Measurements from ENCODE around the gene AGBL4.

AGBL4 gene

GRCh38 chr1:48744032-48744431, 1279.7 kb downstream of the AGBL4 start:
- in situ Hi-C loops (cut with HindIII; ENCODE audit: low pct_ligation_motif_present, low pct_unique_long_range_greater_than_20kb, low sequenced_read_pairs): no loop called here
- DNase-seq: no peak

GRCh38 chr1:48743480-48743879, 1280.3 kb downstream of the AGBL4 start:
- in situ Hi-C loops (cut with HindIII; ENCODE audit: low pct_ligation_motif_present, low pct_unique_long_range_greater_than_20kb, low sequenced_read_pairs): no loop called here
- DNase-seq: no peak

- no peak for DNase-seq
- in situ Hi-C loops (cut with HindIII; ENCODE audit: low pct_ligation_motif_present, low pct_unique_long_range_greater_than_20kb, low sequenced_read_pairs): no loop called here
These were observed 1282.4 kb downstream of the AGBL4 start for GRCh38 chr1:48741380-48741779.

GRCh38 chr1:48740621-48741020, 1283.1 kb downstream of the AGBL4 start:
- in situ Hi-C loops (cut with HindIII; ENCODE audit: low pct_ligation_motif_present, low pct_unique_long_range_greater_than_20kb, low sequenced_read_pairs): no loop called here
- DNase-seq: no peak

- no peak for DNase-seq
- in situ Hi-C loops (cut with HindIII; ENCODE audit: low pct_ligation_motif_present, low pct_unique_long_range_greater_than_20kb, low sequenced_read_pairs): no loop called here
These were observed 1284.7 kb downstream of the AGBL4 start for GRCh38 chr1:48739091-48739490.

GRCh38 chr1:48738356-48738755, 1285.4 kb downstream of the AGBL4 start:
- no peak for DNase-seq
- in situ Hi-C loops (cut with HindIII; ENCODE audit: low pct_ligation_motif_present, low pct_unique_long_range_greater_than_20kb, low sequenced_read_pairs): no loop called here

GRCh38 chr1:48735796-48736195, 1288.0 kb downstream of the AGBL4 start:
- DNase-seq: no peak
- in situ Hi-C loops (cut with HindIII; ENCODE audit: low pct_ligation_motif_present, low pct_unique_long_range_greater_than_20kb, low sequenced_read_pairs): no loop called here

GRCh38 chr1:48730164-48730910, 1293.4 kb downstream of the AGBL4 start:
- DNase-seq: no peak
- in situ Hi-C loops (cut with HindIII; ENCODE audit: low pct_ligation_motif_present, low pct_unique_long_range_greater_than_20kb, low sequenced_read_pairs): no loop called here

GRCh38 chr1:48728584-48728983, 1295.2 kb downstream of the AGBL4 start:
- in situ Hi-C loops (cut with HindIII; ENCODE audit: low pct_ligation_motif_present, low pct_unique_long_range_greater_than_20kb, low sequenced_read_pairs): no loop called here
- DNase-seq: no peak

- in situ Hi-C loops (cut with HindIII; ENCODE audit: low pct_ligation_motif_present, low pct_unique_long_range_greater_than_20kb, low sequenced_read_pairs): no loop called here
- no peak for DNase-seq
These were observed 1297.1 kb downstream of the AGBL4 start for GRCh38 chr1:48726557-48727215.

GRCh38 chr1:48726139-48726538, 1297.6 kb downstream of the AGBL4 start:
- no peak for DNase-seq
- in situ Hi-C loops (cut with HindIII; ENCODE audit: low pct_ligation_motif_present, low pct_unique_long_range_greater_than_20kb, low sequenced_read_pairs): no loop called here

GRCh38 chr1:48725341-48726046, 1298.3 kb downstream of the AGBL4 start:
- in situ Hi-C loops (cut with HindIII; ENCODE audit: low pct_ligation_motif_present, low pct_unique_long_range_greater_than_20kb, low sequenced_read_pairs): no loop called here
- no peak for DNase-seq

GRCh38 chr1:48720929-48721328, 1302.8 kb downstream of the AGBL4 start:
- in situ Hi-C loops (cut with HindIII; ENCODE audit: low pct_ligation_motif_present, low pct_unique_long_range_greater_than_20kb, low sequenced_read_pairs): no loop called here
- no peak for DNase-seq

- no peak for DNase-seq
- in situ Hi-C loops (cut with HindIII; ENCODE audit: low pct_ligation_motif_present, low pct_unique_long_range_greater_than_20kb, low sequenced_read_pairs): no loop called here
These were observed 1305.0 kb downstream of the AGBL4 start for GRCh38 chr1:48718705-48719104.

GRCh38 chr1:48718116-48718630, 1305.6 kb downstream of the AGBL4 start:
- in situ Hi-C loops (cut with HindIII; ENCODE audit: low pct_ligation_motif_present, low pct_unique_long_range_greater_than_20kb, low sequenced_read_pairs): no loop called here
- DNase-seq: no peak

- DNase-seq: no peak
- in situ Hi-C loops (cut with HindIII; ENCODE audit: low pct_ligation_motif_present, low pct_unique_long_range_greater_than_20kb, low sequenced_read_pairs): no loop called here
These were observed 1306.7 kb downstream of the AGBL4 start for GRCh38 chr1:48717082-48717481.

GRCh38 chr1:48715921-48716320, 1307.8 kb downstream of the AGBL4 start:
- no peak for DNase-seq
- in situ Hi-C loops (cut with HindIII; ENCODE audit: low pct_ligation_motif_present, low pct_unique_long_range_greater_than_20kb, low sequenced_read_pairs): no loop called here

GRCh38 chr1:48710915-48711314, 1312.8 kb downstream of the AGBL4 start:
- in situ Hi-C loops (cut with HindIII; ENCODE audit: low pct_ligation_motif_present, low pct_unique_long_range_greater_than_20kb, low sequenced_read_pairs): no loop called here

GRCh38 chr1:48710318-48710717, 1313.4 kb downstream of the AGBL4 start:
- in situ Hi-C loops (cut with HindIII; ENCODE audit: low pct_ligation_motif_present, low pct_unique_long_range_greater_than_20kb, low sequenced_read_pairs): no loop called here
- DNase-seq: no peak

More at GRCh38 chr1:48710915-48711314, 1312.8 kb downstream of the AGBL4 start:
- no peak for DNase-seq
